GM12874 (cell line): Measurements from ENCODE around the gene SIRPA.

Experiments
- CTCF ChIP-seq: IDR thresholded peaks from 2 replicates; pipeline ENCODE4 v1.5.1; 2011; ENCODE audit warnings: low read depth, mild to moderate bottlenecking, control low read depth, low read length, moderate library complexity; ENCODE audit not compliant: insufficient read depth

The SIRPA gene

GRCh38 chr20:1942061-1942460 is 46.9 kb downstream of the SIRPA start:
- TF ChIP-seq CTCF = no peak

- no peak for TF ChIP-seq CTCF
These were observed 47.5 kb downstream of the SIRPA start for GRCh38 chr20:1942486-1943274.

GRCh38 chr20:1943275-1944002 is 48.2 kb downstream of the SIRPA start:
- no peak for TF ChIP-seq CTCF

GRCh38 chr20:1944345-1945091 is 49.3 kb downstream of the SIRPA start:
- no peak for TF ChIP-seq CTCF

- no peak for TF ChIP-seq CTCF
These were observed 50.0 kb downstream of the SIRPA start for GRCh38 chr20:1945134-1945618.

- TF ChIP-seq CTCF = no peak
These were observed 50.5 kb downstream of the SIRPA start for GRCh38 chr20:1945660-1946059.

GRCh38 chr20:1946442-1946761 is 51.2 kb downstream of the SIRPA start:
- TF ChIP-seq CTCF = no peak
